CD4-positive, alpha-beta memory T cell (primary cell): ENCODE measurements around the gene SLC43A2. TPM values are rescaled to one million over a fixed set of nuclear protein-coding genes. Genes with fewer than 3 reads are reported as not detected.
A peak's percentile ranks its signal among the peaks of the same experiment; 100 is the strongest.
"Not testable (repeated sequence)": the region's sequence is repeated elsewhere in the genome, so short reads cannot be mapped to it uniquely, and the experiment has no call there.

ENCODE experiments used
- CTCF ChIA-PET: fragments of 350-600 bp; sonication (Branson Sonifier 250); formaldehyde crosslinking; loops from one replicate; lab custom pipeline; 2021; ENCODE audit warnings: inconsistent platforms; ENCODE audit not compliant: partially characterized antibody; lab: Charles Lee
- POLR2A ChIA-PET: fragments of 350-600 bp; sonication (Branson Sonifier 250); formaldehyde crosslinking; loops from one replicate; lab custom pipeline; 2021; ENCODE audit not compliant: partially characterized antibody; lab: Charles Lee
- DNase-seq, 5 donors: peaks; one replicate each; pipeline versions ENCODE4 v3.0.0 to v3.0.0-alpha.2; 2020 to 2022; ENCODE audit warnings: mixed read lengths in 1 of 5
- H3K27ac ChIP-seq: one replicate; pipeline ENCODE4 v1.7.0; 2013; ENCODE audit warnings: low read depth, low read length
- H3K27me3 ChIP-seq: 2 replicates; pipeline ENCODE4 v1.7.0; 2013; ENCODE audit warnings: mild to moderate bottlenecking, low read length, moderate library complexity; ENCODE audit not compliant: insufficient read depth
- H3K36me3 ChIP-seq: 2 replicates; pipeline ENCODE4 v1.7.0; 2013; ENCODE audit warnings: mild to moderate bottlenecking, low read length, moderate library complexity; ENCODE audit not compliant: insufficient read depth
- H3K4me1 ChIP-seq: 2 replicates; pipeline ENCODE4 v1.7.0; 2013; ENCODE audit warnings: mild to moderate bottlenecking, low read length, moderate library complexity; ENCODE audit not compliant: insufficient read depth
- H3K4me3 ChIP-seq, 2 donors: one replicate each; pipeline ENCODE4 v1.7.0; 2013; ENCODE audit warnings: low read length in 2 of 2, mild to moderate bottlenecking in 1 of 2
- H3K9me3 ChIP-seq, 2 donors: one replicate each; pipeline ENCODE4 v1.7.0; 2013; ENCODE audit warnings: low read length in 2 of 2, control low read depth in 1 of 2; ENCODE audit not compliant: control insufficient read depth in 1 of 2
- H3K27ac Mint-ChIP-seq, 7 donors: one replicate each; pipeline ENCODE4 v1.8.0; 2020 to 2021; ENCODE audit warnings: mixed read lengths in 7 of 7, mild to moderate bottlenecking in 6 of 7, inconsistent platforms in 3 of 7, moderate library complexity in 3 of 7
- H3K27me3 Mint-ChIP-seq, 2 donors: one replicate each; pipeline ENCODE4 v1.8.0; 2020 to 2021; ENCODE audit warnings: mixed read lengths in 2 of 2
- H3K36me3 Mint-ChIP-seq, 2 donors: one replicate each; pipeline ENCODE4 v1.8.0; 2020 to 2021; ENCODE audit warnings: mixed read lengths in 2 of 2, inconsistent platforms in 1 of 2, mild to moderate bottlenecking in 1 of 2
- H3K4me1 Mint-ChIP-seq, 4 donors: one replicate each; pipeline ENCODE4 v1.8.0; 2020 to 2021; ENCODE audit warnings: mixed read lengths in 4 of 4, mild to moderate bottlenecking in 1 of 4
- H3K4me3 Mint-ChIP-seq, 8 donors: one replicate each; pipeline ENCODE4 v1.8.0; 2020 to 2021; ENCODE audit warnings: mixed read lengths in 8 of 8, mild to moderate bottlenecking in 7 of 8, moderate library complexity in 6 of 8, inconsistent platforms in 3 of 8
- H3K9me3 Mint-ChIP-seq, 8 donors: one replicate each; pipeline ENCODE4 v1.8.0; 2020 to 2021; ENCODE audit warnings: mixed read lengths in 8 of 8, mild to moderate bottlenecking in 5 of 8, inconsistent platforms in 3 of 8, moderate library complexity in 1 of 8
- intact Hi-C: fragments of 100-400 bp; cut with micrococcal nuclease; formaldehyde crosslinking; loops from one replicate; pipeline ENCODE4 v1.15.1; 2023
- polyA plus RNA-seq, 2 donors: library from polyadenylated mRNA; unstranded; fragments of 300-500 nt; fragmentation: Illumina TruSeq; gene quantifications; one replicate each; pipeline ENCODE4 v1.2.3, GENCODE V29; 2021
- total RNA-seq, 2 experiments: library from RNA; stranded (reverse); gene quantifications; one replicate each; pipeline ENCODE4 v1.2.3, GENCODE V29; 2021

Gene SLC43A2
- total and polyA plus RNA-seq, 4 experiments from 2014 or later = 0.56 to 3.3 (median 1.3) TPM

- Mint-ChIP-seq H3K4me3 (no peak overlapping the region), H3K27ac (no peak overlapping the region), H3K4me1 (peaks cover 0 to 2% (median under 1%) of the 10 kb centered on the region in 4 donors), H3K27me3 (no peaks in the 10 kb centered on the region), H3K36me3 (no peaks in the 10 kb centered on the region), H3K9me3 (no peaks in the 10 kb centered on the region)
- H3K27me3 ChIP-seq = no peaks in the 10 kb centered on the region
- ChIA-PET POLR2A (no interaction called here), CTCF (no interaction called here)
- no peak overlapping the region for H3K4me3 ChIP-seq
- H3K27ac ChIP-seq = no peak overlapping the region
- DNase-seq = no peak
- intact Hi-C loops = no loop called here
- H3K9me3 ChIP-seq = no peaks in the 10 kb centered on the region
- H3K36me3 ChIP-seq = no peaks in the 10 kb centered on the region
- no peaks in the 10 kb centered on the region for H3K4me1 ChIP-seq
These were observed 51.5 kb downstream of the SLC43A2 start for GRCh38 chr17:1577182-1577581.

- POLR2A ChIA-PET = no interaction called here
- no peak for DNase-seq
- H3K27me3 Mint-ChIP-seq = no peaks in the 10 kb centered on the region
- peaks cover 0 to 2% (median under 1%) of the 10 kb centered on the region in 4 donors for H3K4me1 Mint-ChIP-seq
- Histone ChIP-seq H3K9me3 (no peaks in the 10 kb centered on the region), H3K4me3 (no peak overlapping the region), H3K27me3 (no peaks in the 10 kb centered on the region), H3K4me1 (no peaks in the 10 kb centered on the region), H3K36me3 (no peaks in the 10 kb centered on the region), H3K27ac (no peak overlapping the region)
- H3K27ac Mint-ChIP-seq = peak overlapping the region in 1 of 7 donors; percentile 29
- no peaks in the 10 kb centered on the region for H3K9me3 Mint-ChIP-seq
- CTCF ChIA-PET = no interaction called here
- H3K36me3 Mint-ChIP-seq = no peaks in the 10 kb centered on the region
- intact Hi-C loops = no loop called here
- no peak overlapping the region for H3K4me3 Mint-ChIP-seq
These were observed 52.1 kb downstream of the SLC43A2 start for GRCh38 chr17:1576500-1576899.

DNA sequence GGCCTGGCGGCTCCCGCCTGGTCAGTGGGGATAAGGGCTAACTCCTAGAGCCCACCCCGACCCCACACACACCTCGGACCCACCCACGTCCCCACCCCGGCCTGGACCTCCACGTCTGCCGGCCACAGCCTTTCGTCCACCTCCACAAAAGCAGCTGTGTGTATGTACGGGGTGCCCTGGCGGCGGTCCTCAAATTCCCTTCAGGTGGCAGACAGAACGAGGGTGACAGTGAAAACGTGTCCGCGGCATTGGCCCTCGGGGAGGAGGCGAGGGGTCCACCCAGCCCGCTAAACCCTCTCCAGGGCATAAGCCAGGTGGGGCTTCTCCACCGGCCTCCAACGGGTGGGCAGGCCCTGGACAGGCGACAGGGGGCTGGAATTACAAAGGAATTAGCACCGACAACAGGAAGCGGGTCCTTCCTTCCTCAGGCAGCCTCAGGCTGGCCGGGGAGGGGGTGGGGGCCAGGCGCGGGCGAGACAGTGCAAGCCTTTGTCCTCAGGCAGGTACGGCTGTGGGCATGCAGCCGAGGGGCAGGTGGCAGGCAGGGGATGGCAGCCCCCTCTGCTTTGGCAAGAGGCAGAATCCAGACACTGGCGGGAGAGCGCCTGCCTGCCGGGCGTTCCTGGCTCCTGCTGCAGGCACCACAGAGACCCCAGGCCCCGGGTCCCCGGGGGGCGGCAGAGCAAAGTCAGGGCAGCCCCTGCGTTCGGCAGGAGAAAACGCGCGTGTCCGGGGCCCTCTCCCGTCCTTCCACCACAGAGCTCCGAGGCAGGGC lies 53.8 kb downstream of the SLC43A2 start:
- Mint-ChIP-seq H3K27me3 (no peaks in the 10 kb centered on the region), H3K4me1 (peaks cover 0 to 2% (median under 1%) of the 10 kb centered on the region in 4 donors), H3K4me3 (no peak overlapping the region), H3K27ac (no peak overlapping the region), H3K9me3 (no peaks in the 10 kb centered on the region), H3K36me3 (no peaks in the 10 kb centered on the region)
- Histone ChIP-seq H3K27ac (no peak overlapping the region), H3K9me3 (no peaks in the 10 kb centered on the region), H3K4me3 (no peak overlapping the region), H3K36me3 (no peaks in the 10 kb centered on the region), H3K27me3 (no peaks in the 10 kb centered on the region), H3K4me1 (no peaks in the 10 kb centered on the region)
- DNase-seq = no peak
- CTCF ChIA-PET = interaction anchor here (1.0 to 1.5 kb wide), 6 partner anchors 12 to 210 kb away, joined by 3 to 12 read pairs (median 4); partner anchors contain the start of genes PITPNA and RILP
- intact Hi-C loops = no loop called here
- POLR2A ChIA-PET = interaction anchor here (0.6 to 1.5 kb wide), 2 partner anchors 55 to 175 kb away, joined by 3 read pairs; partner anchors contain the start of gene YWHAE

DNA sequence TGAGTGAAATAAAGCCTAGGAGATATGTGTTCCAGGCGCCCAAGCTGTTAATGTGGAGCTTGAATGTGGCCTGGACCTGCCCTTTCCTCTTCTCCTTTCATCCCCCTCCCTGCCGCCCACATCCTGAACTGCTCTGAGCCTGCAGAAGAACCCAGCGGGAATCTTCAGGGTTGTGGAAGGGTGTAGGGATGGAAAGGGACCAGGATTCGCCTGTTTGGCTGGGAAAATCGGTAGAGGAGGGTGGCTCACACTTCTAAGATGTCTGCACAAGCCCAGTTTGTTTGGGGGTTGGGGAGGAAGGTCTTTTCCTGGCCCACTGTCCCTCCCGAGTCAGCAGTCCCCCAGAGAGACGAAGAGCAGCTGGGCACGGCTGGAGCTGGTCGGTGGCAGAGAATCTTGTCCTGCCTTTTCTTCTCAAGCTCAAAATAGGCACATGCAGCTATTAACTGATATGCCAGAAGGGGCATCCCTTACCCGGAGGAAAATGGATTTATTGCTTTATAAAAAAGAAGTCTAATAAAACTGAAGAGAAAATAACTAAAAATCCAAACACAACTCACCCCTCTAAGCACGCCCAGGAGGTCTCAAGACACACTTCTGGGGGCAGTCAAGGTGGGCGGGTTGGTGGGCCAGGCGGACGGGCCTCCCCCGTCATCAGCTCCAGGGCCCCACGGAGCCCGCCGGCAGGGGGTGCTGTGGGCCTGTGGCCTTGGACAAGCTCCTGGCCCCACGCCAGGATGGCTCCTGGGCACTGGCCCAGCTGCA lies 54.5 kb downstream of the SLC43A2 start:
- POLR2A ChIA-PET = interaction anchor here (0.6 to 1.5 kb wide), 3 partner anchors 54 to 174 kb away, joined by 3 read pairs; partner anchors contain the start of gene YWHAE
- intact Hi-C loops = no loop called here

GRCh38 chr17:1572646-1573045 lies 56.0 kb downstream of the SLC43A2 start:
- H3K4me1 Mint-ChIP-seq, DNase-seq, H3K4me3 ChIP-seq, H3K36me3 Mint-ChIP-seq, H3K9me3 ChIP-seq, H3K27me3 Mint-ChIP-seq, H3K4me1 ChIP-seq, H3K36me3 ChIP-seq, H3K4me3 Mint-ChIP-seq, intact Hi-C loops, H3K27ac ChIP-seq, H3K27ac Mint-ChIP-seq, H3K9me3 Mint-ChIP-seq, H3K27me3 ChIP-seq: not testable (repeated sequence)
- ChIA-PET POLR2A (interaction anchor here (0.9 kb wide), 1 partner anchor 109 kb away, joined by 3 read pairs; no protein-coding TSS in a partner anchor), CTCF (interaction anchor here (0.6 kb wide), 1 partner anchor 40 kb away, joined by 3 read pairs; no protein-coding TSS in a partner anchor)

More for the DNA sequence above, 54.5 kb downstream of the SLC43A2 start:
- Mint-ChIP-seq H3K36me3 (no peaks in the 10 kb centered on the region), H3K27me3 (no peaks in the 10 kb centered on the region), H3K9me3 (no peaks in the 10 kb centered on the region), H3K4me3 (no peak overlapping the region), H3K4me1 (peaks cover 0 to 2% (median under 1%) of the 10 kb centered on the region in 4 donors), H3K27ac (no peak overlapping the region)
- Histone ChIP-seq H3K4me1 (no peaks in the 10 kb centered on the region), H3K9me3 (no peaks in the 10 kb centered on the region), H3K4me3 (no peak overlapping the region), H3K27ac (no peak overlapping the region), H3K27me3 (no peaks in the 10 kb centered on the region), H3K36me3 (no peaks in the 10 kb centered on the region)
- CTCF ChIA-PET = interaction anchor here (0.8 to 1.5 kb wide), 7 partner anchors 11 to 210 kb away, joined by 3 to 12 read pairs (median 4); partner anchors contain the start of genes PITPNA and RILP
- DNase-seq = peak in 4 of 5 donors; percentile 26 to 44 (median 29)

- no peak for DNase-seq
- Mint-ChIP-seq H3K4me3 (no peak overlapping the region), H3K27ac (no peak overlapping the region), H3K36me3 (no peaks in the 10 kb centered on the region), H3K9me3 (peaks cover 0 to 1% (median 0%) of the 10 kb centered on the region in 8 donors), H3K4me1 (peaks cover 7 to 21% (median 12%) of the 10 kb centered on the region in 4 donors), H3K27me3 (no peaks in the 10 kb centered on the region)
- no peaks in the 10 kb centered on the region for H3K9me3 ChIP-seq
- no peak overlapping the region for H3K4me3 ChIP-seq
- ChIA-PET CTCF (no interaction called here), POLR2A (interaction anchor here (1.0 kb wide), 1 partner anchor 102 kb away, joined by 3 read pairs; no protein-coding TSS in a partner anchor)
- intact Hi-C loops = no loop called here
- H3K27me3 ChIP-seq = no peaks in the 10 kb centered on the region
- no peaks in the 10 kb centered on the region for H3K36me3 ChIP-seq
- H3K27ac ChIP-seq = no peak overlapping the region
- H3K4me1 ChIP-seq = peaks cover 12% of the 10 kb centered on the region
These were observed 57.3 kb downstream of the SLC43A2 start for GRCh38 chr17:1571341-1571704.
